K562 (cell line): ENCODE measurements around the gene ZSWIM9. TPM values are rescaled to one million over a fixed set of nuclear protein-coding genes. Genes with fewer than 3 reads are reported as not detected.
A peak's percentile ranks its signal among the peaks of the same experiment; 100 is the strongest.
"Not testable (repeated sequence)": the region's sequence is repeated elsewhere in the genome, so short reads cannot be mapped to it uniquely, and the experiment has no call there.

Experiments used
- ATAC-seq: fragments of 200-7000 bp; cut with Tn5 transposase; 3 replicates; pipeline ENCODE4 v1.9.1; 2020; ENCODE audit warnings: moderate library complexity
- BruUV-seq: library from RNA; stranded (reverse); fragments of 400-500 nt; replicated peaks from 2 replicates; lab custom pipeline; 2021; lab: Mats Ljungman, UMichigan
- CTCF ChIA-PET: fragments of 300-600 bp; formaldehyde crosslinking; extraction: SDS; loops from one replicate; lab custom pipeline; 2021; ENCODE audit warnings: low intra/inter-chr PET ratio; lab: Yijun Ruan, JAX
- POLR2A ChIA-PET: fragments of 300-600, 350-650 bp; sonication (Branson Sonifier 250); formaldehyde crosslinking; extraction: SDS; loops from one replicate; lab custom pipeline; 2021; ENCODE audit warnings: antibody characterized with exemption, inconsistent platforms; lab: Yijun Ruan, JAX
- DNase-seq, 4 experiments: peaks; one replicate each; pipeline versions ENCODE4 v3.0.0 to v3.0.0-alpha.2; 2011 to 2018; ENCODE audit warnings: low spot score in 3 of 4, mixed read lengths in 3 of 4; ENCODE audit errors: extremely low read depth in 1 of 4
- FAIRE-seq: peaks from 2 replicates; lab custom pipeline; 2011; peaks lifted over from hg19 to GRCh38; lab: Jason Lieb, UNC
- H2AFZ ChIP-seq: 2 replicates; pipeline ENCODE4 v1.6.0; 2011; ENCODE audit warnings: low read depth, low read length, control low read depth, inconsistent platforms
- H3K27ac ChIP-seq: fragments of 200-600 bp; 3 replicates; pipeline ENCODE4 v1.8.0; 2011; ENCODE audit warnings: low read depth, mild to moderate bottlenecking, control low read depth, inconsistent platforms, low read length, moderate library complexity, mixed read lengths; ENCODE audit errors: extremely low read depth
- H3K27me3 ChIP-seq, 2 experiments: fragments of 300-600 bp in 1 of 2; 2 replicates in 1 of 2; 3 replicates in 1 of 2; pipeline versions ENCODE4 v1.6.0 to v1.8.0; 2011; ENCODE audit warnings: inconsistent platforms in 2 of 2, low read length in 2 of 2, mild to moderate bottlenecking in 1 of 2, mixed read lengths in 1 of 2, moderate library complexity in 1 of 2; ENCODE audit not compliant: control insufficient read depth in 2 of 2, insufficient read depth in 2 of 2
- H3K36me3 ChIP-seq: fragments of 300-600 bp; 3 replicates; pipeline ENCODE4 v1.8.0; 2011; ENCODE audit warnings: mild to moderate bottlenecking, low read length, inconsistent platforms; ENCODE audit not compliant: control insufficient read depth, insufficient read depth
- H3K4me1 ChIP-seq, 2 experiments: fragments of 200-600 bp in 1 of 2; replicated peaks in 1 of 2; 2 replicates in 1 of 2; 3 replicates in 1 of 2; pipeline versions ENCODE4 v1.5.1 to v1.8.0; 2011; ENCODE audit warnings: inconsistent platforms in 2 of 2, low read length in 2 of 2, mild to moderate bottlenecking in 1 of 2, mixed read lengths in 1 of 2, moderate library complexity in 1 of 2; ENCODE audit not compliant: control insufficient read depth in 2 of 2, insufficient read depth in 2 of 2
- H3K4me2 ChIP-seq: 2 replicates; pipeline ENCODE4 v1.6.1; 2011; ENCODE audit warnings: low read length, control low read depth, inconsistent platforms, mixed read lengths; ENCODE audit not compliant: insufficient read depth
- H3K4me3 ChIP-seq: fragments of 200-600 bp; sonication (generic), shearing (Covaris generic); 2 replicates; pipeline ENCODE4 v1.5.1; 2016; ENCODE audit warnings: control low read depth, inconsistent platforms
- H3K79me2 ChIP-seq: fragments of 200-600 bp; 3 replicates; pipeline ENCODE4 v1.8.0; 2011; ENCODE audit warnings: low read length, inconsistent platforms; ENCODE audit not compliant: control insufficient read depth, insufficient read depth
- H3K9ac ChIP-seq, 2 experiments: 2 replicates each; pipeline versions ENCODE4 v1.6.0 to v1.6.1; 2011; ENCODE audit warnings: low read depth in 2 of 2, low read length in 2 of 2, control low read depth in 1 of 2, inconsistent platforms in 1 of 2, mild to moderate bottlenecking in 1 of 2, mixed read lengths in 1 of 2; ENCODE audit not compliant: insufficient read depth in 1 of 2
- H3K9me1 ChIP-seq: one replicate; pipeline ENCODE4 v1.6.0; 2011; ENCODE audit warnings: inconsistent platforms, mild to moderate bottlenecking, low read length, moderate library complexity; ENCODE audit not compliant: control insufficient read depth, insufficient read depth
- H3K9me3 ChIP-seq: replicated peaks from 2 replicates; pipeline ENCODE4 v1.5.1; 2011; ENCODE audit warnings: low read depth, low read length, inconsistent platforms; ENCODE audit not compliant: control insufficient read depth, insufficient read depth
- H4K20me1 ChIP-seq: replicated peaks from 2 replicates; pipeline ENCODE4 v1.6.1; 2011; ENCODE audit warnings: low read length, inconsistent platforms, mixed read lengths; ENCODE audit not compliant: control insufficient read depth, insufficient read depth
- ARID1B ChIP-seq: fragments of 450-650 bp; IDR thresholded peaks from 2 replicates; pipeline ENCODE4 v1.6.1; 2016; ENCODE audit warnings: antibody characterized with exemption, mild to moderate bottlenecking, inconsistent platforms
- CBX8 ChIP-seq: fragments of 200-600 bp; sonication (generic); IDR thresholded peaks from 2 replicates; pipeline ENCODE4 v1.6.1; 2012; ENCODE audit warnings: borderline replicate concordance, mixed run types, low read depth, mild to moderate bottlenecking, moderate library complexity, mixed read lengths, low read length, control low read depth, inconsistent platforms; ENCODE audit not compliant: poor library complexity, severe bottlenecking; ENCODE audit errors: extremely low read depth
- EGR1 ChIP-seq: fragments of 450-650 bp; conservative IDR thresholded peaks from 2 replicates; pipeline ENCODE4 v1.6.1; 2017; ENCODE audit warnings: mild to moderate bottlenecking
- MEF2D ChIP-seq: conservative IDR thresholded peaks from 2 replicates; pipeline ENCODE4 v1.6.1; 2016; ENCODE audit warnings: low read depth, missing genetic modification characterization, missing compliant biosample characterization
- SIX5 ChIP-seq, 2 experiments: IDR thresholded peaks; 2 replicates each; pipeline ENCODE4 v1.6.1; 2011; ENCODE audit warnings: low read length in 2 of 2, borderline replicate concordance in 1 of 2, low read depth in 1 of 2, mild to moderate bottlenecking in 1 of 2, moderate library complexity in 1 of 2; ENCODE audit not compliant: insufficient read depth in 1 of 2
- SMARCA4 ChIP-seq: fragments of 450-650 bp; IDR thresholded peaks from 2 replicates; pipeline ENCODE4 v1.6.1; 2016
- WGBS: fragments of 100-300 bp; shearing (Covaris generic); methylation state at CpG from one replicate; pipeline ENCODE4 v1.1.6; 2016; ENCODE audit warnings: low coverage, mixed read lengths; ENCODE audit not compliant: insufficient coverage; ENCODE audit errors: missing lambda C conversion rate; 5-methylcytosine and 5-hydroxymethylcytosine counted together
- in situ Hi-C: fragments of 300-500 bp; cut with MboI; formaldehyde crosslinking; loops from 4 replicates; pipeline ENCODE4 v1.15.0; 2018; ENCODE audit warnings: inconsistent platforms, mixed read lengths
- intact Hi-C: fragments of 100-400 bp; cut with micrococcal nuclease; formaldehyde crosslinking; loops from 2 replicates; pipeline ENCODE4 v1.14.2; 2022
- polyA plus RNA-seq, 8 experiments: library from polyadenylated mRNA; depleted of rRNA in 4 of 8; stranded (reverse) in 5 of 8; unstranded in 3 of 8; fragments of >200 nt; fragmentation: Nextera tagmentation in 2 of 8; fragmentation: Illumina TruSeq in 1 of 8; extraction: Ambion mirVana in 2 of 8; extraction: Trizol in 1 of 8; gene quantifications; 2 replicates each; pipeline versions ENCODE4 v1.2.1 to v1.2.3, GENCODE V29; 2011 to 2014; ENCODE audit warnings: inconsistent platforms in 1 of 8, missing spikeins in 1 of 8
- total RNA-seq, 7 experiments: library from RNA; depleted of rRNA in 6 of 7; stranded (reverse); fragments of >200 nt in 6 of 7; fragmentation: Illumina TruSeq in 2 of 7; extraction: Trizol in 2 of 7; gene quantifications; 2 replicates each; pipeline versions ENCODE4 v1.2.1 to v1.2.3, GENCODE V29; 2011 to 2021; ENCODE audit warnings: low replicate concordance in 1 of 7
- TF ChIP-seq, protein P1 (sequence below), 2 experiments: fragments of 450-650 bp in 1 of 2; sonication (generic) in 1 of 2; formaldehyde crosslinking in 1 of 2; IDR thresholded peaks in 1 of 2; conservative IDR thresholded peaks in 1 of 2; 2 replicates each; pipeline versions ENCODE4 v1.6.1 to v1.8.1; 2016 to 2023; ENCODE audit warnings: mild to moderate bottlenecking in 2 of 2, moderate library complexity in 2 of 2, inconsistent platforms in 1 of 2, missing genetic modification reagents in 1 of 2

Gene ZSWIM9
- total and polyA plus RNA-seq, 9 of the 15 experiments (the other 6 are each of a cell fraction or from before 2014, with no cell fraction given): 0.04 to 1.4 (median 0.34) TPM; not detected in 1

DNA sequence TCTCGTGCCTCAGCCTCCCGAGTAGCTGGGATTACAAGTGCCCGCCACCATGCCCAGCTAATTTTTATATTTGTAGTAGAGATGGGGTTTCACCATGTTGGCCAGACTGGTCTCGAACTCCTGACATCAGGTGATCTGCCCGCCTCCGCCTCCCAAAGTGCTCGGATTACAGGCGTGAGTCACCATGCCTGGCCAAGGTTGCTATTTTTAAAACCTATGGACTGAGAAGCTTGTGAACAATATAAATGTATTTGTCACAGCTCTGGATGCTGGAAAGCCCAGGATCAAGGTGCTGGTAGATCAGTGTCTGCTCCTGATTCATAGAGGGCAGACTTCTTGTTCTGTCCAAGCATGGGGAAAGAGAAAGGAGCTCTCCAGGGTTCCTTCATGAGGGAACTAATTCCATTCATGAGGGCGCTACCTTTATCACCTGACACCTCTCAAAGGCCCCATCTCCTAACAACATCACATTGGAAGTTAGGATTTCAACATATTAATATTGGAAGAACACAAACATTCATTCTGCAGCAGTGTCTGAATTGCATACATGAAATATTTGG is 69.2 kb downstream of the ZSWIM9 start (continued):
- TF ChIP-seq, protein P1, sequence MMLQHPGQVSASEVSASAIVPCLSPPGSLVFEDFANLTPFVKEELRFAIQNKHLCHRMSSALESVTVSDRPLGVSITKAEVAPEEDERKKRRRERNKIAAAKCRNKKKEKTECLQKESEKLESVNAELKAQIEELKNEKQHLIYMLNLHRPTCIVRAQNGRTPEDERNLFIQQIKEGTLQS (IDR thresholded peaks at IDR 0.05): peak; percentile 50; the same call in 1 of the 2 replicates
- TF ChIP-seq, protein P1 (CRISPR knock-in tag; conservative IDR thresholded peaks at IDR 0.05): no peak
- TF ChIP-seq EGR1 (0 out of 2 replicates have a peak, but pooled peaks have one; percentile 12), ARID1B (0 out of 2 replicates have a peak, but pooled peaks have one; percentile 9), CBX8 (no peak), SIX5 (IDR thresholded peaks at IDR 0.05; ENCODE audit: borderline replicate concordance in 1 of 2, insufficient read depth in 1 of 2, low read depth in 1 of 2, low read length in 2 of 2) (no peak), SMARCA4 (no peak), MEF2D (tag) (0 out of 2 replicates have a peak, but pooled peaks have one; percentile 41)

DNA sequence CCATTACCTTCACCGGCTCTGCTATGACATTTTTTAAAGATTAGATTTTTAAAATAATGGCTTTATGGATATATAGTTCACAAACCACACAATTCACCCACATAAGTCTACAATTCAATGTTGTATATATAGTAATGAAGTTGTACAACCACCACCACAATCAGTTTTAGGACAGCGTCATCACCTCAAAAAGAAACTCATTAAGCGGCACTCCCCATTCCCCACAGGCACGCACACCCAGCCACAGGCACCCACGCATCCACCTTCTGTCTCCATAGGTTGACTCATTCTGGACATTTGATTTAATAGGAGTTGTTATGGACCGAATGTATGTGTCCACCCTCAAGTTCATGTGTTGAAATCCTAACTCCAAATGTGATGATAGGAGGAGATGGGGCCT is 71.3 kb downstream of the ZSWIM9 start:
- CTCF ChIA-PET, BruUV-seq, FAIRE-seq, H3K27me3 ChIP-seq, H3K4me2 ChIP-seq, in situ Hi-C loops, H3K27ac ChIP-seq, H4K20me1 ChIP-seq, H3K9me3 ChIP-seq, POLR2A ChIA-PET, DNase-seq, H3K9me1 ChIP-seq, H3K4me1 ChIP-seq, H3K79me2 ChIP-seq, H2AFZ ChIP-seq, intact Hi-C loops, H3K9ac ChIP-seq, ATAC-seq, H3K4me3 ChIP-seq: not testable (repeated sequence)
- WGBS: 90% methylated on average over 6 of the region's 6 CpGs
- H3K36me3 ChIP-seq: peaks cover 16% of the 10 kb centered on the region
